Lung (tissue), 12 donors: Measurements from ENCODE around the gene TRIM10. TPM values are rescaled to one million over a fixed set of nuclear protein-coding genes. Genes with fewer than 3 reads are reported as not detected.

ENCODE experiments used
- ATAC-seq: fragments of 200-7000 bp; cut with Tn5 transposase; one replicate; pipeline ENCODE4 v1.9.1; 2020; ENCODE audit warnings: moderate number of reproducible peaks; ENCODE audit not compliant: insufficient read depth, low FRiP score
- DNase-seq, 3 donors: peaks; one replicate each; pipeline ENCODE4 v3.0.0-alpha.2; 2013 to 2017
- H3K27ac ChIP-seq, 2 donors: one replicate each; pipeline ENCODE4 v1.5.1; 2013; ENCODE audit warnings: mild to moderate bottlenecking in 2 of 2, moderate library complexity in 2 of 2, control low read depth in 1 of 2, inconsistent platforms in 1 of 2, low read depth in 1 of 2, low read length in 1 of 2
- H3K27me3 ChIP-seq, 3 donors: one replicate each; pipeline ENCODE4 v1.5.1; 2013; ENCODE audit warnings: low read length in 2 of 3; ENCODE audit not compliant: control insufficient read depth in 3 of 3, insufficient read depth in 3 of 3
- H3K36me3 ChIP-seq, 4 donors: one replicate each; pipeline ENCODE4 v1.5.1; 2013; ENCODE audit warnings: low read length in 4 of 4, mild to moderate bottlenecking in 1 of 4, moderate library complexity in 1 of 4; ENCODE audit not compliant: control insufficient read depth in 4 of 4, insufficient read depth in 4 of 4
- H3K4me1 ChIP-seq, 5 donors: one replicate each; pipeline ENCODE4 v1.5.1; 2013; ENCODE audit warnings: low read length in 5 of 5, mild to moderate bottlenecking in 2 of 5, moderate library complexity in 1 of 5; ENCODE audit not compliant: control insufficient read depth in 5 of 5, insufficient read depth in 5 of 5
- H3K4me3 ChIP-seq: one replicate; pipeline ENCODE4 v1.5.1; 2013; ENCODE audit warnings: mild to moderate bottlenecking, control low read depth, moderate library complexity
- H3K9ac ChIP-seq, 2 donors: one replicate each; pipeline ENCODE4 v1.5.1; 2013; ENCODE audit warnings: low read length in 2 of 2, control low read depth in 1 of 2; ENCODE audit not compliant: insufficient read depth in 1 of 2
- H3K9me3 ChIP-seq, 4 donors: one replicate each; pipeline ENCODE4 v1.5.1; 2013; ENCODE audit warnings: low read length in 3 of 4, mild to moderate bottlenecking in 1 of 4, moderate library complexity in 1 of 4; ENCODE audit not compliant: control insufficient read depth in 4 of 4, insufficient read depth in 3 of 4
- CTCF ChIP-seq: IDR thresholded peaks from 2 replicates; pipeline ENCODE4 v1.5.1; 2012; ENCODE audit warnings: mild to moderate bottlenecking; ENCODE audit errors: control extremely low read depth, extremely low read depth
- WGBS, 2 donors: extraction: QIAGEN DNeasy Blood & Tissue Kit; methylation state at CpG; one replicate each; pipeline ENCODE4 v1.1.7; 2013; 5-methylcytosine and 5-hydroxymethylcytosine counted together
- polyA plus RNA-seq, 2 donors: library from polyadenylated mRNA; stranded (reverse); fragments of 200-250 nt; gene quantifications; one replicate each; pipeline ENCODE4 v1.2.1, GENCODE V29; 2013
- total RNA-seq, 2 donors: library from RNA; depleted of rRNA in 1 of 2; stranded (reverse); fragments of >200 nt in 1 of 2; gene quantifications; one replicate each; pipeline ENCODE4 v1.2.1, GENCODE V29; 2014 to 2021
- donor health status: control.
- donor health status: control.
- donor health status: Bipolar disorder and iron deficiency.
- donor health status: healthy.
- donor health status: DM: yes; HTN: yes; CAD: no.

The TRIM10 gene
- total and polyA plus RNA-seq, 4 donors: 0.06 to 1.8 (median 0.09) TPM

GRCh38 chr6:30151580-30151979, 9.4 kb downstream of the TRIM10 start:
- Histone ChIP-seq H3K27ac (no peak overlapping the region), H3K36me3 (no peaks in the 10 kb centered on the region), H3K9me3 (no peaks in the 10 kb centered on the region), H3K4me3 (no peak overlapping the region), H3K4me1 (no peaks in the 10 kb centered on the region), H3K27me3 (peaks cover 0 to 25% (median 2%) of the 10 kb centered on the region in 3 donors), H3K9ac (no peak overlapping the region)
- ATAC-seq (no peak), DNase-seq (no peak)
- WGBS, 2 donors: 22 to 44% methylated on average over 3 of the region's 3 CpGs
- no peak for TF ChIP-seq CTCF

- DNase-seq (no peak), ATAC-seq (no peak)
- Histone ChIP-seq H3K4me3 (no peak overlapping the region), H3K9me3 (no peaks in the 10 kb centered on the region), H3K27me3 (peaks cover 0 to 20% (median 2%) of the 10 kb centered on the region in 3 donors), H3K36me3 (no peaks in the 10 kb centered on the region), H3K4me1 (no peaks in the 10 kb centered on the region), H3K27ac (no peak overlapping the region), H3K9ac (no peak overlapping the region)
- WGBS, 2 donors: 88 to 92% methylated on average over 10 of the region's 10 CpGs
- TF ChIP-seq CTCF: no peak
Measured at GRCh38 chr6:30150671-30151395, 10.2 kb downstream of the TRIM10 start.

GRCh38 chr6:30149858-30150550, 11.0 kb downstream of the TRIM10 start:
- no peak for ATAC-seq
- peaks cover 0 to 18% (median 2%) of the 10 kb centered on the region in 3 donors for H3K27me3 ChIP-seq
- H3K36me3 ChIP-seq: no peaks in the 10 kb centered on the region
- no peak overlapping the region for H3K9ac ChIP-seq
- TF ChIP-seq CTCF: no peak
- WGBS, 2 donors: 67 to 72% methylated on average over 7 of the region's 7 CpGs
- no peak overlapping the region for H3K4me3 ChIP-seq
- H3K4me1 ChIP-seq: no peaks in the 10 kb centered on the region
- H3K9me3 ChIP-seq: no peaks in the 10 kb centered on the region
- no peak overlapping the region for H3K27ac ChIP-seq
- DNase-seq: no peak
